ENCODE measurements around the gene BPI. TPM values are rescaled to one million over a fixed set of nuclear protein-coding genes. Genes with fewer than 3 reads are reported as not detected.

BPI gene
- total RNA-seq, 1 donor, result 1.4 TPM

DNA sequence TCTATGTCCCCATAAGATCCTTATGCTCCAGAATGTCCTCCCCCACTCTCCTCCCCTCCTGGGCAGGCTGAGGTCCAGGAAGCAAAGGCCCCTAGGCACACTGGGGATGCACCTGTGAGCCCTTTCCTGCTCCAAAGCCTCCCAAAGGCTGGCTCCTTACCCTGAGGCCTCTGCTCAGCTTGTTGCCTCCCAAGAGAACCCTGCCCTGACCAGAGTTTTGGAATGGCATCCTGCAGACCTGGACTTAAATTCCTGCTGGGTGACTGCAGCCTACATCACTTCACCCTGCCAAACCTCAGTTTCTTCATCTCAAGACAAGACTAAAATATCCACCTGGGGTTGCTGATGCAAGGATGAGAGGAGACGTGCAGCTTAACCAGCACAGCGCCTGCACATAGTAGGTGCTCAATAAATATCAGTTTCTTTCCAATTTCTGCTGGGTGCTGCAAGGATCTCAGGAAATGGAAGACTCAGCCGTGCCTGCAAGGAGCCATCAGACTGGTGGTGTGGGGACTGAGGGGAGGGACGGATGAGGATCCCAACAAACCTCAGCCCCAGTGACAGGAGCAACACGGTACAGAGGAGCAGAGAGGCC lies 40.2 kb downstream of the BPI start:
- TF ChIP-seq, protein P1, sequence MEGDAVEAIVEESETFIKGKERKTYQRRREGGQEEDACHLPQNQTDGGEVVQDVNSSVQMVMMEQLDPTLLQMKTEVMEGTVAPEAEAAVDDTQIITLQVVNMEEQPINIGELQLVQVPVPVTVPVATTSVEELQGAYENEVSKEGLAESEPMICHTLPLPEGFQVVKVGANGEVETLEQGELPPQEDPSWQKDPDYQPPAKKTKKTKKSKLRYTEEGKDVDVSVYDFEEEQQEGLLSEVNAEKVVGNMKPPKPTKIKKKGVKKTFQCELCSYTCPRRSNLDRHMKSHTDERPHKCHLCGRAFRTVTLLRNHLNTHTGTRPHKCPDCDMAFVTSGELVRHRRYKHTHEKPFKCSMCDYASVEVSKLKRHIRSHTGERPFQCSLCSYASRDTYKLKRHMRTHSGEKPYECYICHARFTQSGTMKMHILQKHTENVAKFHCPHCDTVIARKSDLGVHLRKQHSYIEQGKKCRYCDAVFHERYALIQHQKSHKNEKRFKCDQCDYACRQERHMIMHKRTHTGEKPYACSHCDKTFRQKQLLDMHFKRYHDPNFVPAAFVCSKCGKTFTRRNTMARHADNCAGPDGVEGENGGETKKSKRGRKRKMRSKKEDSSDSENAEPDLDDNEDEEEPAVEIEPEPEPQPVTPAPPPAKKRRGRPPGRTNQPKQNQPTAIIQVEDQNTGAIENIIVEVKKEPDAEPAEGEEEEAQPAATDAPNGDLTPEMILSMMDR (IDR thresholded peaks at IDR 0.05; ENCODE audit: insufficient read depth, low read length), result no peak
- DNase-seq (ENCODE audit: low read depth), result no peak
- no peak overlapping the region for H3K4me3 ChIP-seq (ENCODE audit: low read depth, low read length)

DNA sequence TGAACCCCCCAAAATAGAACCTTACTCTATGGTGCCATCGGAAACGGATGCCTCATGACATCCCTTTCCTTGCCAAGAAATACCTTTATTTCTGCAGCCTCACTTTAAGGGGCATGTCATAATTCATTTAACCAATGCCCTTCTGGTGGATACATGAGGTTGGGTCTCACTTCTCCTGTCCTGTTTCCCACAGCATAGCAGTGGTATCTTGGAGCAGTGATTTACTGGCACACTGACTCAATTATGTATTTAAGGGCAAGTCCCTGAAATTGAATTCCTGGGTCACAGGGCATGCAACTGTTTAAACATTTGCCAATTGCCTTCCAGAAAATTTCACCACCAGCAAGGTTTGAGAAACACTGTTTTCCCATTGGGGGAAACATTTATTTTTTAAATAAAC lies 41.7 kb downstream of the BPI start:
- H3K4me3 ChIP-seq (ENCODE audit: low read depth, low read length), result no peak overlapping the region
- DNase-seq (ENCODE audit: low read depth), result no peak
- TF ChIP-seq, protein P1 (IDR thresholded peaks at IDR 0.05; ENCODE audit: insufficient read depth, low read length), result no peak

DNA sequence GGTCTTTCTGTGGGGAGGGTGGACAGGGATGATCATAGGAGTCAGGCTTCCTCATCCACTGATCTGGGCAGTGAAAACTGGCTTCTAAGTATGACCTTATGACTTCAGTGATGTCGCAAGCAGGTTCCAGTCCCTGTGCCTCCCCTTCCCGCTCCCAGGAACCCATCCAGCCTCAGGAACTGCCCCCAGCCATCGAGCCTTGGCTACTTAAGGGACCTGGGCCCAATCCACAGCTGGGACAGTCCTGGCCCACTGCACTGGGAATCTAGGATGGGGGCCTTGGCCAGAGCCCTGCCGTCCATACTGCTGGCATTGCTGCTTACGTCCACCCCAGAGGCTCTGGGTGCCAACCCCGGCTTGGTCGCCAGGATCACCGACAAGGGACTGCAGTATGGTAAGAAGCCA lies 42.3 kb downstream of the BPI start, which contains the start of gene LBP:
Gene LBP (plus strand): TSS at position 236 of the 405 bp plus-strand sequence. CDS start 35 bp downstream, at position 271.
- H3K4me3 ChIP-seq (ENCODE audit: low read depth, low read length), result no peak within 1 kb of the TSS
- no peak for DNase-seq (ENCODE audit: low read depth)
- TF ChIP-seq, protein P1 (IDR thresholded peaks at IDR 0.05; ENCODE audit: insufficient read depth, low read length), result no peak

GRCh38 chr20:38346741-38347140 lies 42.8 kb downstream of the BPI start:
- TF ChIP-seq, protein P1 (IDR thresholded peaks at IDR 0.05; ENCODE audit: insufficient read depth, low read length), result no peak
- H3K4me3 ChIP-seq (ENCODE audit: low read depth, low read length), result no peak overlapping the region
- DNase-seq (ENCODE audit: low read depth), result no peak

DNA sequence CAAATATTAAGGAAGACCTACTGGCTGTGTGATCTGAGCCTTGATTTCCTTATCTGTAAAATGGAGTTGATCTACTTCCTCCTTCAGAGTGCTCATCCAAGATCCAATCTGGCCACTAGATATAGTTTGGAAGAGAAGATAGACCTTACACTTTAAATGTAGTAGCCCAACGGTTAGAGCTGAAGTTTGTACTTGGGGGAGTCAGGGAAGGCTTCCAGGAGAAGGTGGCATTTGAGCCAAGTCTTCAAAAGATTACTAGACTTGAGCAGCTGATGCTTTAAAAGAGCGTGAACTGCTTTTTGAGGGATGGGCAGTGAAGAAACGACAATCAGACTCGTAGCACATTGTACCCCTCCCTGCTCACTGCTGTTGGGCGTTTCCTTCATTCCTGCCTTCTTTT lies 45.9 kb downstream of the BPI start:
- TF ChIP-seq, protein P1 (IDR thresholded peaks at IDR 0.05; ENCODE audit: insufficient read depth, low read length), result no peak
- no peak overlapping the region for H3K4me3 ChIP-seq (ENCODE audit: low read depth, low read length)
- DNase-seq (ENCODE audit: low read depth), result no peak

DNA sequence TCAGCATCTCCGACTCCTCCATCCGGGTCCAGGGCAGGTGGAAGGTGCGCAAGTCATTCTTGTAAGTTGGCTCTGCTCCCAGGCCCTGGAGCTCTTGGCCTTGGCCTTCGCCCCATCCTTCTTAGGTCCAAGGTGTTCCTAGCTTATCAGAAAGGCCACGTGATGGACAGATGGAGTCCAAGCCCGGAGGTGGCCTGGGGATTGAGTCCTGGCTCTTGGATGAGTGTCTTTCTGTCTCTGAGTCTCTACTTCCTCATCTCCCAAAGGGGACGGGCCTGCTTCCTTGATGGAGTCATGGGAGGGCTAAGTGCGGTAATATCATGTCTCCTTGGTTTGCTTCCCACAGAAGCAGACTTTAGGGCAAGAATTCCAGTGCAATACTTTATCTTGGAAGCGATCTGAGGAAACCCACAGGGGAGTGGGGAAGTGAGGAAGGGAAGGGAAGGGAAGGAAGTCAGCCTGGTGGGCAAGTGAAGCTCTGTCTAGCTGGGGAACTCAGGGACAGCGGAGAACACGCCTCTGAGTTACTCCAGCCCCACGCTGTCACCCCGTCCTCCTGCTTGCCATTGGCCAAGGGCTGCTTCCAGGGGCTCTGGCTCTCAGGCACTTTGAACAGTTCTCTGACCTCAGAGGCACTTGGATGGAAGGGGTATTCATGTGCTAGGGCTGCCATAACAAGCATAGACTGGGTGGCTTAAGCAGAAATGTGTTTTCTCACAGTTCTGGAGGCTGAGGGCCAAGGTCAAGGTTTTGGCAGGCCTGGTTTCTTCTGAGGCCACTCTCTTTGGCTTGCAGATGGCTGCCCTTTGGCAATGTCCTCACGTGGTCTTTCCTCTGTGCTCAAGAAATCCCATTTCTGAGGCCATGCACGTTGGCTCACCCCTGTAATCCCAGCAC lies 47.2 kb downstream of the BPI start:
- no peak overlapping the region for H3K4me3 ChIP-seq (ENCODE audit: low read depth, low read length)
- DNase-seq (ENCODE audit: low read depth), result no peak
- TF ChIP-seq, protein P1 (IDR thresholded peaks at IDR 0.05; ENCODE audit: insufficient read depth, low read length), result no peak

Data from fibroblast of the aortic adventitia (primary cell).